Astrocyte of the hippocampus (primary cell): ENCODE measurements around the gene WBP1L.
"Not testable (repeated sequence)": the region's sequence is repeated elsewhere in the genome, so short reads cannot be mapped to it uniquely, and the experiment has no call there.

Source experiments
- DNase-seq: peaks from one replicate; pipeline ENCODE4 v3.0.0; 2011; ENCODE audit warnings: low read depth, low spot score

The WBP1L gene

GRCh38 chr10:102811346-102811745 lies 67.6 kb downstream of the WBP1L start:
- DNase-seq, result no peak

GRCh38 chr10:102812231-102812876 lies 68.6 kb downstream of the WBP1L start:
- DNase-seq, result no peak

- DNase-seq, result no peak
Observed at GRCh38 chr10:102813017-102813541, 69.3 kb downstream of the WBP1L start.

GRCh38 chr10:102813734-102814452 lies 70.1 kb downstream of the WBP1L start:
- peak; percentile 68 for DNase-seq

GRCh38 chr10:102814453-102814871 lies 70.7 kb downstream of the WBP1L start:
- peak; percentile 78 for DNase-seq

- DNase-seq, result peak; percentile 82
Observed at GRCh38 chr10:102814873-102815661, 71.3 kb downstream of the WBP1L start.

GRCh38 chr10:102815790-102816549 lies 72.2 kb downstream of the WBP1L start:
- DNase-seq, result peak; percentile 80

GRCh38 chr10:102817175-102817574 lies 73.4 kb downstream of the WBP1L start:
- no peak for DNase-seq

- DNase-seq, result no peak
Observed at GRCh38 chr10:102819054-102819453, 75.3 kb downstream of the WBP1L start.

GRCh38 chr10:102820008-102820407 lies 76.3 kb downstream of the WBP1L start:
- not testable (repeated sequence) for DNase-seq

GRCh38 chr10:102822222-102822621 lies 78.5 kb downstream of the WBP1L start:
- DNase-seq, result no peak

GRCh38 chr10:102824664-102825063 lies 80.9 kb downstream of the WBP1L start:
- DNase-seq, result no peak

GRCh38 chr10:102826148-102826796 lies 82.5 kb downstream of the WBP1L start:
- DNase-seq, result no peak

- DNase-seq, result no peak
Observed at GRCh38 chr10:102827597-102827975, 83.8 kb downstream of the WBP1L start.

- DNase-seq, result no peak
Observed at GRCh38 chr10:102831322-102832071, 87.7 kb downstream of the WBP1L start.

- no peak for DNase-seq
Observed at GRCh38 chr10:102832248-102832647, 88.5 kb downstream of the WBP1L start.

- DNase-seq, result no peak
Observed at GRCh38 chr10:102832987-102833386, 89.2 kb downstream of the WBP1L start.

- no peak for DNase-seq
Observed at GRCh38 chr10:102834143-102834542, 90.4 kb downstream of the WBP1L start.

- DNase-seq, result peak; percentile 88
Observed at GRCh38 chr10:102835007-102835482, 91.3 kb downstream of the WBP1L start.

- DNase-seq, result peak; percentile 12
Observed at GRCh38 chr10:102837230-102837721, 93.5 kb downstream of the WBP1L start, which contains the start of gene CYP17A1. CYP17A1 (minus strand) TSS chr10:102837413; CDS start chr10:102837361, 52 bp downstream.
